NCI-H187 treated with DMSO at 0.1 percent for 48 hours (cell line): ENCODE measurements around the gene TSKU.
"Not testable (repeated sequence)": the region's sequence is repeated elsewhere in the genome, so short reads cannot be mapped to it uniquely, and the experiment has no call there.

Source experiments
- DNase-seq: peaks from one replicate; lab custom pipeline; 2025; lab: John Stamatoyannopoulos, UW

TSKU gene

DNA sequence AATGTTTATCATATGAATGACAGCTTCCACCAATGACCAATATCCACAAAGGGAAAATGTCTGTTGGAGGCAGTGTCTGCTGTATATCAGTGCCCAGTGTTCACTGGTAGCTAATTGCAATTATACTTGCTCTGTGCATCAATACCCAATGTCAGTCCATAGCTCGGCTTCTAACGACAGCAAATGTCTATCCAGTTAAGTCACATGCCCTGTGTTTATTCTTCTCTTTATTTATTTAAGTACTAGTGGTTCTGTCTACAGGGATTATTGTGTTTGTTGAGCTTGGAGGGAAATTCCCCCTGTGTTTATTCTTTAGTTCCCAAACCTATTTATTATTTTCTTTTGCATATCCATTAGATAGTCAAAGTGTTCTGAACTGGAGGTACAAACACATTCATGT is 18.6 kb downstream of the TSKU start:
- no peak for DNase-seq

- no peak for DNase-seq
Measured at GRCh38 chr11:76802151-76802550, 19.0 kb downstream of the TSKU start.

- DNase-seq: no peak
Measured at GRCh38 chr11:76802621-76803020, 19.5 kb downstream of the TSKU start.

DNA sequence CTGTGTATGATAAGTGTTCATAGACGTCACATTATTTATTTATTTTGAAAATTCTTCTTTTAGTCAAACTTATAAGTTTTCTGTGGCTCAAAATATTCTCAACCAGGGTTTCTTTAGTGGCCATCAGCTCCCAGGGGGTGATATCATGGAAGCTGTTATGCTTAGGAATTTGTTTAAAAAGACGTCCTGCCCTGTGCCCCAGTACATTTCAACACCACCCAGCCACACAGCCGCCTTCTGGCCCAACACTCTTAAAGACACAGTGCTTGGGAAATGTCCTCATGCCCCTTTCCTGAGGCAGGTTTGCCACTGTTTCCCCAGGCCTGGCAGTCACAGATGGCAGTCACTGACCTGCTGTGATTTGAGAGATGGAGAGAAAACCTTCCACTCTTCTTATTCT is 19.9 kb downstream of the TSKU start:
- DNase-seq: no peak

GRCh38 chr11:76803811-76804600 is 20.9 kb downstream of the TSKU start:
- DNase-seq: no peak

DNA sequence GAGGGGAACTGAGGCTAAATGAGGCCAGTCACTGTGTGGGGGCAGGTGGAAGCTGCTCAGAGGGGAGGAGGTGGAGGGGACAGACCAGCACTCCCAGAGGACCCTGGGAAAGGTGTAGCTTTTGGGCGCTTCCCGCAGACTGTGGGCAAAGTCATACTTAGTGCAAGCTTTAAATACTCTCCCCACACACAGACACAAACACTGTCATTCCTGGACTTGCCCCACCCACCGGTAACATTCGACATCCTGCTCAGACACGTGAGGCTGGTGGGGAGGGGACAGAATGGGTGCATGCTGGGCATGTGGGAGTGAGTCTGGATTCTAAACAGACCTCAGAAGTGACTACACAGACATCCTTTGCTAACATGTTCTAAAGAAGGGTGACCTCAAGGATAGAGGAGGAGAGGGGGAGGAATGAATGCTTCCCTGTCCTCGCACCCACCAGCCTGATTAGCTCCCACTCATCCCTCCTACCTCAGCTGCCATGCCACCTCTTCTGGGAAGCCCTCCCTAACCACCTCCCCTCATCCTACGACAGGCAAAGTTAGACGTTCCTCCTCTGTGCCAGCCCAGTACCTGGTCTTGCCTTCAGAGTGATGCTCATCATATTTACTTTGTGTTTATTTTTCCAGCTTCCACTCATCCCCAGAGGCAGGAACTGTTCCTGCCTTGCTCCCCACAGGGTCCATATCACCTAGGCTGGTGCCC is 22.2 kb downstream of the TSKU start:
- DNase-seq: no peak

GRCh38 chr11:76806131-76806530 is 23.0 kb downstream of the TSKU start:
- no peak for DNase-seq

DNA sequence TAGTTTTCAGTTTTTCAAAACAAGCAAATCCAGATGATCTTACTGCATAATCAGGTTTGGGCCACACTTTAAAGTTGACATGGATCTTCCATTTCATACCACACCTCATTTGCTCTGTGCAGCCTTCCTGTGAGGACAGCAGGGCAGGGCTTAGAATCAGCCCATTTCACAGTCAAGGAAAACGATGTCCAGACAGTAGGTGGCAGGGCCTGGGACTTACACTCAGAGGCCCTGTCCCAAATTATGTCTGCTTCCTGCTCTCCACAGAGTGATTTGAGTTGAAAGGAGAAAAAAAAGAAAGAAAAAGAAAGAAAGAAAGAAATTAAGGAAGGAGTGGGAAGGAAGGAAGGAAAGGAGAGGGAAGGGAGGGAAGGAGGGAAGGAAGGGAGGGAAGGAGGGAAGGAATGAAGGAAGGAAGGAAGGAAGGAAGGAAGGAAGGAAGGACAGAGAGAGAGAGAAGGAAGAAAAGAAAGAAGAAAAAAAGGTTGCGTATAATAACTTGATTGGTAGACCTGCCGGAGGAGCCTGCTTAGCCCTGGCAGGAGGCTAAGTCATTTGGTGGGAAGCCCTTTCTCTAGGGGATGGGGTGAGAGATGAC is 23.6 kb downstream of the TSKU start:
- DNase-seq: no peak

DNA sequence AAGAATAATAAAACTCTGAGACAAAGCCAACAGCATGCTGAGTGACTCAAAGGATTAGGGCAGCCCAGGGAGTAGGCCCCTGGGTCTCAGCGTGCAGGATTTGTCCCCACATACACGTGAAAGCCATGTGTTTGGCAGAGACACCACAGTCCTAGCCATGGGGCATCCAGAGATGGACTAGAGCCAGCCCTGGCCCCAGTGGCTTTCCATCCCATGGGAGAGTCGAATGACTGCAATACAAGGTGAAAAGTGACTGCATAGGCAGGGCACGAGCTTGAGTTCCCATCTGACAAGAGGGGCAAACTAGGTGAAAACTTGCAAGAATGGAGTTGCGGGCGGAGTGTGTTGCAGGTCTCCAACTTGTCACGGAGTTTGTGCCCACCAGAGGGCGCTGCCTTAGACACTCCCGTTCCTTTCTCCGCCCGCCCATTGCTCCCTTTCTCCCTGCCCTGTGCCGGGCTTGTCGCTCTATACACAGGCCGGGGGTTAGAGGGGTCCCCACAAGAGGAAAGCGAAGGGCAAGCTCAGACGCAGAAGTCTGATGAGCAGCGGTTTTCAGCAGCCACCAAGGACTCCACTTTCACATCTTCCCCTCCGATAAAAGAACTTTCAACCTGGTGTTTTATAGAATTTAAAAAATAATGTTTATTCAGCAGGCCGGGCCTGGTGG is 24.2 kb downstream of the TSKU start:
- DNase-seq: no peak

DNA sequence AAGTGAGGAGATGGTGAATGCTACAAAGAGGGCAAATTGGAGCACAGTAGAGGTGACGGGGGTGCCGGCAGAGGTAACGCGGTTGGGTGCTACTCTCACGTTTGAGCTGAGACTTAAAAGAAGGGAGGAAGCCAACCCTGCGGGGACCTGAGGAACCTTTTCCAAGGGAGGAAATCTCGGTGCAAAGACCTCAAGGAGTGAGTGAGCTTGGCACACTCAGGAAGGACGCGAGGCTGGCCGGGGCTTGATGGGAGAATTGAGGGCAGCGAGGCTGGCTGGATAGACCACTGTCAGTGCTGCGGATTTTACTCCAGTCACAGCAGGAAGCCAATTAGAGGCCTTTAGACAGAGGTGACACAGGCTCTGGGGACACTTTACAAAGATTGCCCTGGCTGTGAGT is 25.0 kb downstream of the TSKU start:
- no peak for DNase-seq

GRCh38 chr11:76808996-76809395 is 25.8 kb downstream of the TSKU start:
- no peak for DNase-seq

- DNase-seq: no peak
Measured at GRCh38 chr11:76810151-76810853, 27.1 kb downstream of the TSKU start.

DNA sequence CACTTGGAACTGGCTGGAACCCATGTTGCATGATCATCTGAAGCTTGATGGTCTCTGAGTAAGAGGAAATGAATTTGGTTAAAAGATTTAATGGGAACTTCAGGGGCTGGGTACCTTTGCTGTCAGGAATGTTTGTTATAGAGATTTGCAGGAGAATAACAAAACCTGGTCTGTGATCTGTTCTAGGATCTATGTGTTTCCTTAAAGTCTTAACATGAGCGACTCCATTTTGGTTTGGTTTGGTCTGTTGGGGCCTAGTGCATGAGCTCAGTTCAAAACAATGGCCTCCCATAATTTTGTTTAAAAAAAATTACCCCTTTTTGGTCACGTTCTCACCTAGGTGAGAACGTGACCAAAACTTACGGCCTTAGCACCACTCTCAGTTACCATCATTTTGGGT is 28.1 kb downstream of the TSKU start:
- no peak for DNase-seq

DNA sequence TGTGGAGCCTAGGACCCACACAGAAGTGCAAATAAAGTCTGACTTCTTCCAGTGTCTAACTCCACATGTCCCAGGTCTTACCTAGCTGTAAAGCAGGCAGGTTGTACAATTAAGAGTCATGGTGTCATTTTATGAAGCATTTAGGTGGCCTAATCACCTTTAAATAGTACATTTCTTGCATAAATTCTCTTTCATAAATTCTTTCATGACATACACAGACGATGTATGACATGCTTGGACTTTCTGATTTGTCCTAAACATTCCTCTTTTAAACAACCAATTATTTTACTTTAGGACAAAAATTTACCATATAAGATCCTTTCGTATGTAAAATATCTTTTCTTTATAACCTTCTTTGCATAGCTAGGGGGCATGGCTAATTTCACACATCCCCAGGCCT is 31.3 kb downstream of the TSKU start:
- DNase-seq: no peak

DNA sequence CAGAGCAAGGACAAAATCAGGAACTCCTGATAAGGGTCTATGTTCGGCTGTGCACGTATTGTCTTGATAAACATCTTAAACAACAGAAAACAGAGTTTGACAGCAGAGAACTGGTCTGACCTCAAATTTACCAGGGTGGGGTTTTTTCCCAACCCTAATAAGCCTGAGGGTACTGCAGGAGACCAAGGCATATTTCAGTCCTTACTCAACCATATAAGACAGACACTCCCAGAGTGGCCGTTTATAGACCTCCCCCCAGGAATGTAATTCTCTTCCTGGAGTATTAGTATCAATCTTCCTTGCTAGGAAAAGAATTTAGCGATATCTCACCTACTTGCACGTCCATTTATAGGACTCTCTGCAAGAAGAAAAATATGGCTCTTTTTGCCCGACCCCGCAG is 32.5 kb downstream of the TSKU start:
- DNase-seq: not testable (repeated sequence)

DNA sequence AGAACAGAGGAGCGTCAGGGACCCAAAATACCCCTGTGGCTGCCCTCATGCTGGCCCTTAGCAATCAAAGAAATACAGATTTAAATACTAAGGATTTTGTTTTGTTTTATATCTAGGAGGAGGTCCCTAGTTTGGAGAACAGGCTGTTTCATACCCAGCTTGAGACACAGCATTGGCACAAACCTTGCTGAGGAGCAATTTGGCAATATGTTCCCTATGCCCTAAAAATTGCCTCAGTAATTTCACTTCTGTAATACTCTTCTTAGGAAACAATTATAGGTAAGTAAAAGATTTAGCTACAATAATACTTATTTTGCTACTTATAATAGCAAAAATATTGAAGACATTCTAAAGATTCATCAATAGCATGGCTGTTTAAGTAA is 37.0 kb downstream of the TSKU start:
- no peak for DNase-seq

DNA sequence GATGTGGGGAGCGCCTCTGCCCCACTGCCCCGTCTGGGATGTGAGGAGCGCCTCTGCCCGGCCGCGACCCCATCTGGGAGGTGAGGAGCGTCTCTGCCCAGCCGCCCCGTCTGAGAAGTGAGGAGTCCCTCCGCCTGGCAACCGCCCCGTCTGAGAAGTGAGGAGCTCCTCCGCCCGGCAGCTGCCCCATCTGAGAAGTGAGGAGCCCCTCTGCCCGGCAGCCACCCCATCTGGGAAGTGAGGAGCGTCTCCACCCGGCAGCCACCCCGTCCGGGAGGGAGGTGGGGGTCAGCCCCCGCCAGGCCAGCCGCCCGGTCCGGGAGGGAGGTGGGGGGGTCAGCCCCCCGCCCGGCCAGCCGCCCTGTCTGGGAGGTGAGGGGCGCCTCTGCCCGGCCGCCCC is 38.2 kb downstream of the TSKU start:
- DNase-seq: not testable (repeated sequence)

GRCh38 chr11:76822406-76822805 is 39.2 kb downstream of the TSKU start:
- DNase-seq: no peak

GRCh38 chr11:76823481-76824028 is 40.4 kb downstream of the TSKU start:
- DNase-seq: no peak

- no peak for DNase-seq
Measured at GRCh38 chr11:76824083-76824939, 41.2 kb downstream of the TSKU start.
